ENCODE data around the gene A4GALT. TPM values are rescaled to one million over a fixed set of nuclear protein-coding genes. Genes with fewer than 3 reads are reported as not detected.
A peak's percentile ranks its signal among the peaks of the same experiment; 100 is the strongest.
"Not testable (repeated sequence)": the region's sequence is repeated elsewhere in the genome, so short reads cannot be mapped to it uniquely, and the experiment has no call there.

The A4GALT gene
- total RNA-seq, 1 donor from 2014 or later, result 14.3 TPM

- peak; percentile 68 for ATAC-seq
These were observed 19.6 kb upstream of the A4GALT start for GRCh38 chr22:42740320-42740719.

GRCh38 chr22:42734406-42734805, 13.7 kb upstream of the A4GALT start:
- no peak for ATAC-seq

GRCh38 chr22:42733394-42733793, 12.7 kb upstream of the A4GALT start:
- not testable (repeated sequence) for ATAC-seq

DNA sequence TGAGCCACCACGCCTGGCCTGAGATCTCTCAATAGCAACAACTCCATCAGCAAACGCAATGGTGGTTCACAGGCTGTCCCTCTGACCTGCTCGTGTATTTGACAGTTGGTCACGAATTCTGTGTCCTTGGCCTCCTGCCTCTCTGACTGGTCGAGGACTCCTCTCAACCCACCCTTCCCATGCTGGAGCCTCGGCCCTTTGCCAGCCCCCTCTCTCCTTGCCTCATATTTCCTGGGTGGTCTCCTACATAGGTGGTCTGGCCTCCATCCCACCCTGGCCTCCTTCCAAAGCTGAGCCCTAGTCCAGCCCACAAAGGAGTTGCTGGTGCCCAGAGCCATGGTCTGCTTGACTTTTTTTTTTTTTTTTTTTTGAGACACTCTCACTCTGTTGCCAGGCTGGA, 11.4 kb upstream of the A4GALT start:
- no peak for ATAC-seq

DNA sequence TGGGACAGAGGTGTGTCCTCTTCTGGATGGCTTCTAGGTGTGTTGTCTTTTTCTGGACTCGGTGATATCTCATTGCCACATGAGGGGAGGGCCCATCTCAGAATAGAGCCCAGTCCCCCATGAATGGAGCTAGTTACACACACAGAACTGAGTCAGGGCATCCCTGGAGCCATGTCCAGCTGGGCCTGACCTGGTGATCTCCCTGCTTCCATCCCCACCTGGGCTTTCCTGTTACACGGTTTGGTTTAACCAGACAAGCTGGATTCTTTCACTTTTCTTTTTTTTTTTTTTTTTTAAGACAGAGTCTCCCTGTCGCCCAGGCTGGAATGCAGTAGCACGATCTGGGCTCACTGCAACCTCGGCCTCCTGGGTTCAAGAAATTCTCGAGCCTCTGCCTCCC, 6.1 kb upstream of the A4GALT start:
- peak; percentile 74 for ATAC-seq

DNA sequence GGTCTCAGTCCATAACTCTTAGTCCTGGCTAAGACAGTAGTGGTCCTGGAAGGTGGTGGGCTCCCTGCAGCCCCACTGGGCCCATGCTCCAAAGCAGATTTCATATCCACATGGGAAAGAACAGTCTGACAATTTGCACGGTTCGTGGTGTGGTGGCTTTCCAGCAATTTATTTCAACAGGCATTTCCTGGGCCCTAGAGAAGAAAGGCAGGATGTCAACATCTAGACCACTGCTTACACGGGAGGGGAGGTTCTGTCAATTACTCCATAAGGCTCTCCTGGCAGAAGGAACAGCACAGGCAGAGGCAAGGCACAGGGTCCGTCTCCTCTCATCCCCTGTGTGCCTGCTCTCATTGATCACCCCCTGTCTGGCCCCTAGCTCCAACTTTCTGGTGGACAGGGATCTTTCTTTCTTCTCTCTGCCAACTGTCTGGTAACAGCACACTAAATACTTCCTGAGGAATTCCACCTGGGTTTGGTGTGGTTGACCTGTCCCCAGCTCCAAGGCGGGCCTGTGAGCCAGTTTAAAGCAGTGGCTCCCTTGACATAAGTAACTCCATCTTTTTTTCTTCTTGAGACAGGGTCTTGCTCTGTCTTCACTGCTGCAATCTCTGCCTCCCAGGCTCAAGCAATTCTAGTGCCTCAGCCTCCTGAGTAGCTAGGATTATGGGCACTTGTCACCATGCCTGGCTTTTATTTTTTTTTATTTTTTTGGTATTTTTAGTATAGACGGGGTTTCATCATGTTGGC, 5.1 kb upstream of the A4GALT start:
- ATAC-seq, result no peak

DNA sequence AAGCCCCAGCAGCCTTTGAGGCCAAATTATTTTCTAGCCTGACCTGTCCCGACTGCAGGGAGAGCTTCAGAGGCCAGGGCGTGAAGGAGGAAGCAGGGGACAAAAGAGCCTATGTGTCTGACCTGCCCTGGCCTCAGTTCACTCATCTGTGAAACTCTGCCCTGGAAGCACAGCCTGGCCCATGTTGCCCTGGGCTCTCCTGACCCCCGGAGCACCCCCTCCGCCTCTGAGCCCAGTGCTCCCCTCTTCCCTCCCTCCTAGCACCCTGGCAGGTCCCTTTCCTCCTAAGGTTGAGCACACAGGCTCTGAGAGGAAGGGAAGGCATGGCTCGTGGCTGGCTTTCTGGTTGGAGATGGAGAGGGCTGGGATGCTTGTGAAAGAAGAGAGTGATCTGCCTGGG, 3.4 kb upstream of the A4GALT start:
- ATAC-seq, result no peak

- ATAC-seq, result no peak
These were observed 370 bp upstream of the A4GALT start for GRCh38 chr22:42721045-42721434.

GRCh38 chr22:42719656-42720262, 911 bp downstream of the A4GALT start:
- ATAC-seq, result no peak

- no peak for ATAC-seq
These were observed 1.5 kb downstream of the A4GALT start for GRCh38 chr22:42719133-42719532.

- ATAC-seq, result peak; percentile 87
These were observed 3.3 kb downstream of the A4GALT start for GRCh38 chr22:42717197-42717928.

GRCh38 chr22:42716649-42717127, 4.0 kb downstream of the A4GALT start:
- ATAC-seq, result peak; percentile 3

- ATAC-seq, result no peak
These were observed 4.4 kb downstream of the A4GALT start for GRCh38 chr22:42716221-42716620.

DNA sequence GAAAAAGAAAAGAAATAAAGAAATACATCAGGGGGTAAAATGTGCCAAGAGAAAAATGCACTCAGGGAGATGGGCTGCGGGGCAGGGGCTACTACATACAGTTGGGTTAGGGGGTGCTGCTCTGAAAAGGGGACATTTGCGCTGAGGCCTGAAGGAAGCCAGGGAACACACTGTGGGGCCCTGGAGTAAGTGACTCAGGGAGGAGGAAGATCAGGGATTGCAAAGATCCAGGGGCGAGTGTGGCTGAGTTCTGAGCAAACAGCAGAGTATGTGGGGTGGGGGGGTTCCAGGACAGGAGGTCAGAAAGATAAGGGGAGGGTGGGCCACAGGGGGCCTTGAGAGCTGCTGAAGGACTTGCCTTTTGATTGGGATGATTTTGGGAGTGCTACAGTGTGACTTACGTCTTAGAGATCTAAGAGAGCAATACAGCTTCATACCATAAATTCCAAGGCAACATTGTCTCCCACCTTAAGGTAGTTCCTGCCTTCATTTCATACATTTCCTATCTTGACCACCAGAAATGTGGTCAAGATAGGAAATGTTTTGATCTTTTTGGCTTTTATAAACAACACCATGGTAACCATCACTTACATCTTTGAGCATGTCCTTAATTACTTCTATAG, 5.8 kb downstream of the A4GALT start:
- ATAC-seq, result no peak

DNA sequence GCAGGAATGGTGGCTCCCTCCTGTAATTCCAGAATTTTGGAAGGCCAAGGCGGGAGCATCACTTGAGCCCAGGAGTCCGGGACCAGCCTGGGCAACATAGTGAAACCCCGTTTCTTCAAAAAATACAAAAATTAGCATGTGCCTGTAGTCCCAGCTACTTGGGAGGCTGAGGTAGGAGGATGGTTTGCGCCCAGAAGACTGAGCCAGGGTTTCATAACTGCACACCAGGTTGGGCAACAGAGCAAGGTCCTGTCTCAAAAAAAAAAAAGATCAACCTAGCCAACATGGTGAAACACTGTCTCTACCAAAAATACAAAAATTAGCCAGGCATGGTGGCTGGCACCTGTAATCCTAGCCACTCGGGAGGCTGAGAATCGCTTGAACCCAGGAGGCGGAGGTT, 6.4 kb downstream of the A4GALT start:
- no peak for ATAC-seq

GRCh38 chr22:42711895-42712837, 8.5 kb downstream of the A4GALT start:
- peak; percentile 30 for ATAC-seq

DNA sequence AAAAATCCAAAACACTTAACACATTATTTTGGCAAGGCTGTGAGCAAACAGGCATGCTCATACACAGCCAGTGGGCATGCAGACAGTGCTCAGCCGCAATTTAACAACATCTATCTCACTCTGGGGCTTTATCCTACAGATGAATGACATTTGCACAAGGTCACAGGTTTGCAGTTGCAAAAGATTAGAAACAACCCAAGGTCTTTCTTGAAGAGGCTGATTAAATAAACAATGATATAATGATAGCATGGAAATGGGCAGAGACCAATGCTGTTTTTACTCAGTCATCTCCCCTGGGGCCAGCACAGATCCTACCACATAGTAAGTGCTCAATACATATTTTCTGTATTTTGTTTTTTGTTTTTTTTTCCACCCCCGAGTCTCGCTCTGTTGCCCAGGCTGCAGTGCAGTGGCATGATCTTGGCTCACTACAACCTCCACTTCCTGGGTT, 9.4 kb downstream of the A4GALT start:
- no peak for ATAC-seq

GRCh38 chr22:42708417-42708816, 12.3 kb downstream of the A4GALT start:
- ATAC-seq, result no peak

DNA sequence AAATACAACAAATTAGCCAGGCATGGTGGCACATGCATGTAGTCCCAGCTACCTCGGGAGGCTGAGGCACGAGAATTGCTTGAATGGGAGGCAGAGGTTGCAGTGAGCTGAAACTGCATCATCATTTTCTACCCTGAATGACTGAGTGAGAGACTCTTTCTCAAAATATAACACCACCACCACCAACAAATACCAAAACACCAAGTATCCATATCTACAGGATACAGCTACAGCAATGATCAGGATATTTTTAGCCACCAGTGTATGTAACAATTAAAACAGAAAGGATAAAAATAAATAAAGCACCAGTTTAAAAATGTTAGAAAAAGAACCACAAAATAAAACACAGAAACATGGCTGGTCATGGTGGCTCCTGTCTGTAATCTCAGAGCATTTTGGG, 13.2 kb downstream of the A4GALT start:
- no peak for ATAC-seq

- no peak for ATAC-seq
These were observed 15.8 kb downstream of the A4GALT start for GRCh38 chr22:42704896-42705295.

DNA sequence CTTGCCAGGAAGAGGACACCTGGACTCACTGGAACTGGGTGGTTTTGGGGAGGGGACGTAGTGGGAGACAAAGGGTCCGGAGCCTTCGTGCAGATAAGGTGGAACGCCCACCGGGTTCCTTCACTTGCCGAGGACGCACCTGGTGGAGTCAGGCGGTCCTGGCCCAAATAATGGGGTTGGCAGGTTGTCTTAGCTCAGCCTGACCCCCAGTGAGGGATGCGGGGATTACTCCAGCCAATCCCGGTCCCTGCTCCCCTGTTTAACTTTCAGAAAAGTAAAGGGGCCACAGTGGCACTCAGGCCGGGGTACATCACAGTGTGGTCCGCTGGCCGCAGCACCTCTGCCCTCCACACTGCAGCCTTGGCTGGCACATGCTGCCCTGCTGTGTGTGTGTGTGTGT, 18.0 kb downstream of the A4GALT start:
- ATAC-seq, result no peak

GRCh38 chr22:42701694-42702093, 19.0 kb downstream of the A4GALT start:
- no peak for ATAC-seq

Measured in esophagus mucosa (tissue), 1 donor.